Measurements from ENCODE around the gene DBN1. TPM values are rescaled to one million over a fixed set of nuclear protein-coding genes. Genes with fewer than 3 reads are reported as not detected.

The DBN1 gene
- total and polyA plus RNA-seq, 2 experiments from 2014 or later: 106 to 290 TPM

DNA sequence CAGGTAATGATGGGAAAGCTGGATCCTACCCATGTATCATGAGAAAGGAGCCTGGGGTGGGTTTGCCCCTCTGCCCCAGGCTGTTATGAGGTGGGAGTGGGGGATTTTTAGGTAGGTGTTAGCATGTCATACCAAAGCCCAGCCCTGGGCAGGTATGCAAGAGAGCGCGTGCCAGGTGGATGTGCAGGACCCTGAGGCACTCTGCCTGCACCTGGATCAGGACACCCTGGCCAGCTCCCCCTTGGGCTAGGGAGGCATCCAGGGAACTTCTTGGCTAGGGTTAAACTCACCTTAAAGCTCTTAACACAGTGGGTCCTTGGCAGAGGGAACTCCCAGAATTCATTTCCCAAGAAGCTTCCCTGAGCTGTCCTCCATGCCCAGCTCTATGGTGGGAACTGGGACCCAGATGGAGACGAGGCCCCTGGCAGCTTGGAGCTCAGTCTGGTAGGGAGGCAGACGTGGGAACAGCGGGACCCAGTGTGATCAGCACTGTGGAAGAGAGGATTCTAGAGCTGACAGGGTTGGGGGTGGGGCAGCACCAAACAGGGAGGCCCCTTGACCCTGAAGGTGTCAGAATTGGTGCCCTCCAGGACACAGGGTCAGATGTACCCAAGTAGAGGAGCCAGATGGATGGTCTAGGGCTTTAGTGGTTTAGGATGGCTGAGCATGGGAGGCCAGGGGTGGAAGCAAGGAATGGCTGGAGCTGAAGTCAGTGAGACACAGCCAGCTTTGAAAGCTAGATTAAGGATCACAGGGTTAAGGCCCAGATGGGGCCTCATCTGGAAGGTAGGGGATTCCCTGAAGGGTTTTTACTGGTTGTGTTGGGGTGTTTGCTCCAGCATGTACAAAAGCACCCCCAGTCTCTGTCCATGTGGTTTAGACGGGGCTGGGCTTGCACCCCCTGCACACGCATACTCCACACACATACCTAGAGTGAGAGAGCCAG, 29.1 kb downstream of the DBN1 start (continued):
- TF ChIP-seq, protein P1, sequence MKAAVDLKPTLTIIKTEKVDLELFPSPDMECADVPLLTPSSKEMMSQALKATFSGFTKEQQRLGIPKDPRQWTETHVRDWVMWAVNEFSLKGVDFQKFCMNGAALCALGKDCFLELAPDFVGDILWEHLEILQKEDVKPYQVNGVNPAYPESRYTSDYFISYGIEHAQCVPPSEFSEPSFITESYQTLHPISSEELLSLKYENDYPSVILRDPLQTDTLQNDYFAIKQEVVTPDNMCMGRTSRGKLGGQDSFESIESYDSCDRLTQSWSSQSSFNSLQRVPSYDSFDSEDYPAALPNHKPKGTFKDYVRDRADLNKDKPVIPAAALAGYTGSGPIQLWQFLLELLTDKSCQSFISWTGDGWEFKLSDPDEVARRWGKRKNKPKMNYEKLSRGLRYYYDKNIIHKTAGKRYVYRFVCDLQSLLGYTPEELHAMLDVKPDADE (IDR thresholded peaks at IDR 0.05): no peak
- TF ChIP-seq STAT1 (IDR thresholded peaks at IDR 0.05; ENCODE audit: unreplicated experiment) (no peak), EZH2 (IDR thresholded peaks at IDR 0.05; ENCODE audit: low read depth, unreplicated experiment) (no peak)
- TF ChIP-seq, protein P2, sequence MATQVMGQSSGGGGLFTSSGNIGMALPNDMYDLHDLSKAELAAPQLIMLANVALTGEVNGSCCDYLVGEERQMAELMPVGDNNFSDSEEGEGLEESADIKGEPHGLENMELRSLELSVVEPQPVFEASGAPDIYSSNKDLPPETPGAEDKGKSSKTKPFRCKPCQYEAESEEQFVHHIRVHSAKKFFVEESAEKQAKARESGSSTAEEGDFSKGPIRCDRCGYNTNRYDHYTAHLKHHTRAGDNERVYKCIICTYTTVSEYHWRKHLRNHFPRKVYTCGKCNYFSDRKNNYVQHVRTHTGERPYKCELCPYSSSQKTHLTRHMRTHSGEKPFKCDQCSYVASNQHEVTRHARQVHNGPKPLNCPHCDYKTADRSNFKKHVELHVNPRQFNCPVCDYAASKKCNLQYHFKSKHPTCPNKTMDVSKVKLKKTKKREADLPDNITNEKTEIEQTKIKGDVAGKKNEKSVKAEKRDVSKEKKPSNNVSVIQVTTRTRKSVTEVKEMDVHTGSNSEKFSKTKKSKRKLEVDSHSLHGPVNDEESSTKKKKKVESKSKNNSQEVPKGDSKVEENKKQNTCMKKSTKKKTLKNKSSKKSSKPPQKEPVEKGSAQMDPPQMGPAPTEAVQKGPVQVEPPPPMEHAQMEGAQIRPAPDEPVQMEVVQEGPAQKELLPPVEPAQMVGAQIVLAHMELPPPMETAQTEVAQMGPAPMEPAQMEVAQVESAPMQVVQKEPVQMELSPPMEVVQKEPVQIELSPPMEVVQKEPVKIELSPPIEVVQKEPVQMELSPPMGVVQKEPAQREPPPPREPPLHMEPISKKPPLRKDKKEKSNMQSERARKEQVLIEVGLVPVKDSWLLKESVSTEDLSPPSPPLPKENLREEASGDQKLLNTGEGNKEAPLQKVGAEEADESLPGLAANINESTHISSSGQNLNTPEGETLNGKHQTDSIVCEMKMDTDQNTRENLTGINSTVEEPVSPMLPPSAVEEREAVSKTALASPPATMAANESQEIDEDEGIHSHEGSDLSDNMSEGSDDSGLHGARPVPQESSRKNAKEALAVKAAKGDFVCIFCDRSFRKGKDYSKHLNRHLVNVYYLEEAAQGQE (IDR thresholded peaks at IDR 0.05; ENCODE audit: unreplicated experiment): no peak

DNA sequence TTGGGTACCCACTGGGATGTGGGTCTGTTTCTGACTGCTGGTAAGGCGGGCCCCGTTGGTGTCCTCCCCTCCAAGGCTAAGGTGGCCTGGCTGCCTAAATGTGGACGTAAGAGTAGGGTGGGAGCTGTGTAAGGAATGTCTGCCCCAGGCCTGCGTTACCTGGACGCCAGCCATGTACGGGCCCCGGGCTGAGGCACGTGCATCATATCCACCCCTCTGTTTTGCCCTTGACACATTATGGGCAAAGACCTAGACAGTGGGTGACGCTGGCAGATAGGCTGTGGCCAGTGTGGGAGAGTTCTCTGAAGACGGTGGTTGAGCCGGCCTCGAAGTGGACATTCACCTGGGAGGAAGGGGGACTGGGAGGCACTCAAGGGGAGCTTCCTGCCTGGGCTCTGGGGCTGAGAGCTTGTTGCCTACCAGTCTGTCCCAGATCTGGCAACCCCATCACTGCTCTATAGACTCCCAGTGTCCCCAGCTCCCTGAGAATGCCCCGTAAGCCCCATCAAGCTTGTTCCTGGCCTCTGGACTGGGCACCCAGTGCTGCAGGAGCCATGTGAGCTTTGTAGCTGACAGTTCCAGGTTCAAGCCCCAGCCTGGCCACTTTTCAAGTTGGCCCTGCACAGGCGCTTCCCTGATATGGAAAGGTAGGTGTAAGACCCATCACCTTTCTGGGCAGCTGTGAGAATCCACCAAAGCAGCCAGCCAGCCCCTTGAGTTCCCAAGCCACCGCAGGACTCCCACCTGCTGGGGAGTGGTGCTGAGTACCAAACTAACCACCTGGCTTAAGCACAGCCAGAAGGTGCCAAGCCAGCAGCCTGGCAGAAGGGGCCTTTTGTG, 30.1 kb downstream of the DBN1 start:
- DNase-seq (ENCODE audit: low spot score) (no peak), ATAC-seq (no peak)
- peaks cover 37% of the 10 kb centered on the region for H3K4me1 Mint-ChIP-seq
- no peak overlapping the region for H3K4me3 Mint-ChIP-seq
- no peak for TF ChIP-seq STAT1 (IDR thresholded peaks at IDR 0.05; ENCODE audit: unreplicated experiment)
- peak; percentile 15; the same call in 1 of the 2 replicates for TF ChIP-seq POLR2AphosphoS5 (IDR thresholded peaks at IDR 0.05; ENCODE audit: low read depth)
- no peak for TF ChIP-seq EZH2 (IDR thresholded peaks at IDR 0.05; ENCODE audit: low read depth, unreplicated experiment)
- TF ChIP-seq EZH2phosphoT487 (IDR thresholded peaks at IDR 0.05; ENCODE audit: unreplicated experiment): no peak
- TF ChIP-seq NANOG (IDR thresholded peaks at IDR 0.05; ENCODE audit: borderline replicate concordance): no peak
- TF ChIP-seq, protein P3, sequence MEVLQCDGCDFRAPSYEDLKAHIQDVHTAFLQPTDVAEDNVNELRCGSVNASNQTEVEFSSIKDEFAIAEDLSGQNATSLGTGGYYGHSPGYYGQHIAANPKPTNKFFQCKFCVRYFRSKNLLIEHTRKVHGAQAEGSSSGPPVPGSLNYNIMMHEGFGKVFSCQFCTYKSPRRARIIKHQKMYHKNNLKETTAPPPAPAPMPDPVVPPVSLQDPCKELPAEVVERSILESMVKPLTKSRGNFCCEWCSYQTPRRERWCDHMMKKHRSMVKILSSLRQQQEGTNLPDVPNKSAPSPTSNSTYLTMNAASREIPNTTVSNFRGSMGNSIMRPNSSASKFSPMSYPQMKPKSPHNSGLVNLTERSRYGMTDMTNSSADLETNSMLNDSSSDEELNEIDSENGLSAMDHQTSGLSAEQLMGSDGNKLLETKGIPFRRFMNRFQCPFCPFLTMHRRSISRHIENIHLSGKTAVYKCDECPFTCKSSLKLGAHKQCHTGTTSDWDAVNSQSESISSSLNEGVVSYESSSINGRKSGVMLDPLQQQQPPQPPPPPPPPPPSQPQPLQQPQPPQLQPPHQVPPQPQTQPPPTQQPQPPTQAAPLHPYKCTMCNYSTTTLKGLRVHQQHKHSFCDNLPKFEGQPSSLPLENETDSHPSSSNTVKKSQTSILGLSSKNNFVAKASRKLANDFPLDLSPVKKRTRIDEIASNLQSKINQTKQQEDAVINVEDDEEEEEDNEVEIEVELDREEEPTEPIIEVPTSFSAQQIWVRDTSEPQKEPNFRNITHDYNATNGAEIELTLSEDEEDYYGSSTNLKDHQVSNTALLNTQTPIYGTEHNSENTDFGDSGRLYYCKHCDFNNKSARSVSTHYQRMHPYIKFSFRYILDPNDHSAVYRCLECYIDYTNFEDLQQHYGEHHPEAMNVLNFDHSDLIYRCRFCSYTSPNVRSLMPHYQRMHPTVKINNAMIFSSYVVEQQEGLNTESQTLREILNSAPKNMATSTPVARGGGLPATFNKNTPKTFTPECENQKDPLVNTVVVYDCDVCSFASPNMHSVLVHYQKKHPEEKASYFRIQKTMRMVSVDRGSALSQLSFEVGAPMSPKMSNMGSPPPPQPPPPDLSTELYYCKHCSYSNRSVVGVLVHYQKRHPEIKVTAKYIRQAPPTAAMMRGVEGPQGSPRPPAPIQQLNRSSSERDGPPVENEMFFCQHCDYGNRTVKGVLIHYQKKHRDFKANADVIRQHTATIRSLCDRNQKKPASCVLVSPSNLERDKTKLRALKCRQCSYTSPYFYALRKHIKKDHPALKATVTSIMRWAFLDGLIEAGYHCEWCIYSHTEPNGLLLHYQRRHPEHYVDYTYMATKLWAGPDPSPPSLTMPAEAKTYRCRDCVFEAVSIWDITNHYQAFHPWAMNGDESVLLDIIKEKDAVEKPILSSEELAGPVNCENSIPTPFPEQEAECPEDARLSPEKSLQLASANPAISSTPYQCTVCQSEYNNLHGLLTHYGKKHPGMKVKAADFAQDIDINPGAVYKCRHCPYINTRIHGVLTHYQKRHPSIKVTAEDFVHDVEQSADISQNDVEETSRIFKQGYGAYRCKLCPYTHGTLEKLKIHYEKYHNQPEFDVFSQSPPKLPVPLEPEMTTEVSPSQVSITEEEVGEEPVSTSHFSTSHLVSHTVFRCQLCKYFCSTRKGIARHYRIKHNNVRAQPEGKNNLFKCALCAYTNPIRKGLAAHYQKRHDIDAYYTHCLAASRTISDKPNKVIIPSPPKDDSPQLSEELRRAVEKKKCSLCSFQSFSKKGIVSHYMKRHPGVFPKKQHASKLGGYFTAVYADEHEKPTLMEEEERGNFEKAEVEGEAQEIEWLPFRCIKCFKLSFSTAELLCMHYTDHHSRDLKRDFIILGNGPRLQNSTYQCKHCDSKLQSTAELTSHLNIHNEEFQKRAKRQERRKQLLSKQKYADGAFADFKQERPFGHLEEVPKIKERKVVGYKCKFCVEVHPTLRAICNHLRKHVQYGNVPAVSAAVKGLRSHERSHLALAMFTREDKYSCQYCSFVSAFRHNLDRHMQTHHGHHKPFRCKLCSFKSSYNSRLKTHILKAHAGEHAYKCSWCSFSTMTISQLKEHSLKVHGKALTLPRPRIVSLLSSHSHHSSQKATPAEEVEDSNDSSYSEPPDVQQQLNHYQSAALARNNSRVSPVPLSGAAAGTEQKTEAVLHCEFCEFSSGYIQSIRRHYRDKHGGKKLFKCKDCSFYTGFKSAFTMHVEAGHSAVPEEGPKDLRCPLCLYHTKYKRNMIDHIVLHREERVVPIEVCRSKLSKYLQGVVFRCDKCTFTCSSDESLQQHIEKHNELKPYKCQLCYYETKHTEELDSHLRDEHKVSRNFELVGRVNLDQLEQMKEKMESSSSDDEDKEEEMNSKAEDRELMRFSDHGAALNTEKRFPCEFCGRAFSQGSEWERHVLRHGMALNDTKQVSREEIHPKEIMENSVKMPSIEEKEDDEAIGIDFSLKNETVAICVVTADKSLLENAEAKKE (CRISPR knock-in tag; IDR thresholded peaks at IDR 0.05): no peak
- no peak overlapping the region for H3K27ac Mint-ChIP-seq
- no peak overlapping the region for H3K27ac ChIP-seq (ENCODE audit: low read depth)
- no peaks in the 10 kb centered on the region for H3K36me3 ChIP-seq (ENCODE audit: insufficient read depth)
- H3K36me3 Mint-ChIP-seq (ENCODE audit: low read depth): peaks cover 24% of the 10 kb centered on the region
- H3K27me3 ChIP-seq (ENCODE audit: insufficient read depth): peaks cover 30% of the 10 kb centered on the region
- H3K9me3 Mint-ChIP-seq: peaks cover 3% of the 10 kb centered on the region; the same call in 1 of the 3 replicates
- H4K20me1 ChIP-seq (replicated peaks; ENCODE audit: insufficient read depth): no peaks in the 10 kb centered on the region; the same call in 1 of the 2 replicates
- H3K4me2 ChIP-seq: no peak overlapping the region
- H3K79me2 ChIP-seq (replicated peaks; ENCODE audit: insufficient read depth): no peaks in the 10 kb centered on the region
- peaks cover 24% of the 10 kb centered on the region for H3F3A ChIP-seq (replicated peaks; ENCODE audit: low read depth)
- no peaks in the 10 kb centered on the region for H3K9me2 ChIP-seq (ENCODE audit: insufficient read depth)
- H3K4me3 ChIP-seq: no peak overlapping the region
- H3K27me3 Mint-ChIP-seq (ENCODE audit: insufficient read depth, low read depth, poor library complexity): peaks cover 40% of the 10 kb centered on the region
- H2AFZ ChIP-seq: no peak overlapping the region
- peaks cover 26% of the 10 kb centered on the region for H3K4me1 ChIP-seq (ENCODE audit: insufficient read depth)
